Measurements from ENCODE around the gene SH3RF1.

Gene SH3RF1

DNA sequence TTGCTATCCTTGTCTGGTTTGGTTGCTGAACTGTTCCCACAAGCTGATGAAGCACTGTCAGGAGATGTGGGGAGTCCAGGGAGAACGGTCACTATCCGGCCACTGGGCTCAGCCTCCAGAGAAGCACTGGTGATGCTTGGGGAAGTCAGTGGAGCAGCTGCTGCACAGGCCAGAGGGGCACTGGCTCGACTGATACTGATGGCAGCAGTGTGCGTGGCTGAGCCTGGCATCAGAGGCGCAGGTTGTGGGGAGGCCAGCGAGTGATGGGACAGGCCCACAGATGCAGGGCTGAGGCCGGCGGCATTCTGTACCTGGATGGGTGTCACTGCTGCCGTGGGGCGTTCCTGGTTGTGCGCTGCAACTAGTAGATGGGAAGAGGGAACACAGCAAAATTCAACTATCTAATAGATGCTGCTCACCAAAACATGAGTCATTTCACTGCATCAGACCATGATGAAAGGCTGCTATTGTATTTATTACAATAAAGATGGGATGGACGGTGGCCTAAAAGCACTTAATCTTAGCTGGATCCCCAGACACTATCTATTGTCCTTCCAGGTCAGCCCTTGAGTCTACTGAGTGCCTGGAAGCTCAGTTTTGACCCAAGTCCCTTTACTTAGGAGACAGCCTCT, 154.4 kb downstream of the SH3RF1 start:
- Histone ChIP-seq H3K27me3 (ENCODE audit: control insufficient read depth in 1 of 2, insufficient read depth in 2 of 2, low read length in 2 of 2) (no peaks in the 10 kb centered on the region), H3K9me3 (ENCODE audit: low read length) (no peaks in the 10 kb centered on the region), H3K27ac (ENCODE audit: low read depth, low read length) (no peak overlapping the region), H3K9ac (ENCODE audit: low read length) (no peak overlapping the region), H3K4me3 (ENCODE audit: low read depth in 1 of 2, low read length in 2 of 2) (no peak overlapping the region), H3K36me3 (ENCODE audit: insufficient read depth, low read length) (peaks cover 18% of the 10 kb centered on the region), H3K4me1 (ENCODE audit: insufficient read depth, low read length) (no peaks in the 10 kb centered on the region)

DNA sequence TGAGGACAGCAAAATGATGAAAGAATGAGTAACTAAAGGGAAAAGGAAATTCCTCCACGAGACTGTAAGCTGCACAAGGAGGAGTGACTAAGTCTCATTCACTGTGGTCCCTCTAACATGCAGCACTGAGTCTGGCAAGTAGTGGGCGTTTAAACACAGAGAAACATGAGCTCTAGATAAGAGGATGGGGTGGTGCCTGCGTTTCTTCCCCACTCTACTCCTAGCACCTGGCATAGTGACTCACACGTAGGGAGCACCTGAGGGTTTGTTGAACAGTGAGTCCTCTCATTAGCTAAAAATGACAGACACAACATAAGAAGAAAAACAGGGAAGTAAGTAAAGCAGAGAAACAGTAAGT, 154.9 kb downstream of the SH3RF1 start:
- Histone ChIP-seq H3K9me3 (ENCODE audit: low read length) (no peaks in the 10 kb centered on the region), H3K9ac (ENCODE audit: low read length) (no peak overlapping the region), H3K4me1 (ENCODE audit: insufficient read depth, low read length) (no peaks in the 10 kb centered on the region), H3K4me3 (ENCODE audit: low read depth in 1 of 2, low read length in 2 of 2) (no peak overlapping the region), H3K27me3 (ENCODE audit: control insufficient read depth in 1 of 2, insufficient read depth in 2 of 2, low read length in 2 of 2) (no peaks in the 10 kb centered on the region), H3K36me3 (ENCODE audit: insufficient read depth, low read length) (peaks cover 12% of the 10 kb centered on the region), H3K27ac (ENCODE audit: low read depth, low read length) (no peak overlapping the region)

DNA sequence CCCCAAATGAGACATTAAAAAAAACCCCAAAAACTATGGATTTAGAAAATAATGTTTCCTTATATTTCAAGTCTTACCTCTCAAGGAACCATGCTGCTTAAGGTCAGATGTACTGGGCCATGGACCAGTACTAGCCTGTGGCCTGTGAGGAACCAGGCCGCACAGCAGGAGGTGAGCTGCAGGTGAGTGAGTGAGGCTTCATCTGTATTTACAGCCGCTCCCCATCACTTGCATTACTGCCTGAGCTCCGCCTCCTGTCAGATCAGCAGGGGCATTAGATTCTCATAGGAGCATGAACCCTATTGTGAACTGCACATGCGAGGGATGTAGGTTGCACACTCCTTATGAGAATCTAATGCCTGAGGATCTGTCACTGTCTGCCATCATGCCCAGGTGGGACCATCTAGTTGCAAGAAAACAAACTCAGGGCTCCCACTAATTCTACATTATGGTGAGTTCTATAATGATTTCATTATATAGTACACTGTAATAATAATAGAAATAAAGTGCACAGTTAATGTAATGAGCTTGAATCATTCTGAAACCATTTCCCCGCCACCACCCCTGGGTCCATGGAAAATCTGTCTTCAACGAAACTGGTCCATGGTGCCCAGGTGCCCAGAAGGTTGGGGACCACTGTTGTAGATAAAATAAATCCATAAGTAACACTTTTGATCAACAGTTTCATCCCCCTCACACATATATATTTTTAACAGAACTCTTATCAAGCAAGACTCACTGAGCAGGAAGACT, 155.4 kb downstream of the SH3RF1 start:
- Histone ChIP-seq H3K9me3 (ENCODE audit: low read length) (no peaks in the 10 kb centered on the region), H3K4me1 (ENCODE audit: insufficient read depth, low read length) (no peaks in the 10 kb centered on the region), H3K36me3 (ENCODE audit: insufficient read depth, low read length) (peaks cover 7% of the 10 kb centered on the region), H3K9ac (ENCODE audit: low read length) (no peak overlapping the region), H3K27ac (ENCODE audit: low read depth, low read length) (no peak overlapping the region), H3K4me3 (ENCODE audit: low read depth in 1 of 2, low read length in 2 of 2) (no peak overlapping the region), H3K27me3 (ENCODE audit: control insufficient read depth in 1 of 2, insufficient read depth in 2 of 2, low read length in 2 of 2) (no peaks in the 10 kb centered on the region)

DNA sequence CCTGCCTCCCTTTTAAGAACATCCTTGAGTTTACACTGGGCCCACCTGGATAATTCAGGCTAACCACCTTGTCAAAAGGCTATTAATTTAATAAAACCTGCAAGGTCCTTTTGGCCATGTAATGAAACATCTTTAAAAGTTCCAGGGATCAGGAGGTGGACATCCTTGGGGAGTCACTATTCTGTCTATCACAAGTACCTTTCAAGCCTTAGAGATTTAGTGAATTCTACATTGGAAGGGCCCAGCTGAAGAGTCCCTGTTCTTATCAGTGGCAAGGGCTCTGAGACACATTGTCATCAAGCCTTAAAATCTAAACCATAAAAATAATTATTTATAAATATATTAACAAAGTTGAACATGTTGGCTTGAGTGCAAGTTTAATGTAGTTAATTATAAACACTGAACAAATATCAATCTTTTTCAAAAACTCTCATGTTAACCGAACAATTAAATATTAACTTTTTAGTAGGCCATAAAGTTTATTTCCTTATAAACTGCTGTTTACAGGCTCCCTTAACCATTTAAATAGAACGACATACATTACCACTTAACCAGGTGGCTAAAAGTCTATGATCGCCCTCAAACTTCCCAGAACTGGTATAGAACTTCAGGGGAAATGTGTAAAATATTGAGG, 156.3 kb downstream of the SH3RF1 start:
- H3K36me3 ChIP-seq (ENCODE audit: insufficient read depth, low read length), result peaks cover 6% of the 10 kb centered on the region
- H3K9ac ChIP-seq (ENCODE audit: low read length), result no peak overlapping the region

DNA sequence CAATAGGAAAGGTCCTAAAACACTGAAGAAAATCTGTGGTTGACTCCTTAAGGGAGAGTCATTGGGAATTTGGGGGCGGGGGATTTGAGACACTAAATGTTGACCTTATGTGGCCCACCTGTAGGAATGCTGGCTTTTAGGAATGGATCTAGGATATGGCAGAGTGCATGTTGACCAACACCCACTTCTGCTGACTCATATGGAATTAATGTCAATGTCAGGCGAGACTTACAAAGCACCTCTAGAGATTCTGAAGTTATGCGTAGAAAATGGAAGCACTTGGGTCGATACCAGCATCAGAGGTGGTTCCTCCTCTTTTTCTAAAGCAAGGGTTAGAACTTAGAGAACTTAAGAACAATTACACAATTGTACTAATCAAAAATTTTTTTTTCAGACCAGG, 160.1 kb downstream of the SH3RF1 start:
- Histone ChIP-seq H3K4me3 (ENCODE audit: low read depth in 1 of 2, low read length in 2 of 2) (no peak overlapping the region), H3K9ac (ENCODE audit: low read length) (no peak overlapping the region), H3K36me3 (ENCODE audit: insufficient read depth, low read length) (peaks cover 10% of the 10 kb centered on the region)

More for the DNA sequence above, 156.3 kb downstream of the SH3RF1 start:
- Histone ChIP-seq H3K27ac (ENCODE audit: low read depth, low read length) (no peak overlapping the region), H3K27me3 (ENCODE audit: control insufficient read depth in 1 of 2, insufficient read depth in 2 of 2, low read length in 2 of 2) (no peaks in the 10 kb centered on the region), H3K4me1 (ENCODE audit: insufficient read depth, low read length) (no peaks in the 10 kb centered on the region), H3K9me3 (ENCODE audit: low read length) (no peaks in the 10 kb centered on the region), H3K4me3 (ENCODE audit: low read depth in 1 of 2, low read length in 2 of 2) (no peak overlapping the region)

DNA sequence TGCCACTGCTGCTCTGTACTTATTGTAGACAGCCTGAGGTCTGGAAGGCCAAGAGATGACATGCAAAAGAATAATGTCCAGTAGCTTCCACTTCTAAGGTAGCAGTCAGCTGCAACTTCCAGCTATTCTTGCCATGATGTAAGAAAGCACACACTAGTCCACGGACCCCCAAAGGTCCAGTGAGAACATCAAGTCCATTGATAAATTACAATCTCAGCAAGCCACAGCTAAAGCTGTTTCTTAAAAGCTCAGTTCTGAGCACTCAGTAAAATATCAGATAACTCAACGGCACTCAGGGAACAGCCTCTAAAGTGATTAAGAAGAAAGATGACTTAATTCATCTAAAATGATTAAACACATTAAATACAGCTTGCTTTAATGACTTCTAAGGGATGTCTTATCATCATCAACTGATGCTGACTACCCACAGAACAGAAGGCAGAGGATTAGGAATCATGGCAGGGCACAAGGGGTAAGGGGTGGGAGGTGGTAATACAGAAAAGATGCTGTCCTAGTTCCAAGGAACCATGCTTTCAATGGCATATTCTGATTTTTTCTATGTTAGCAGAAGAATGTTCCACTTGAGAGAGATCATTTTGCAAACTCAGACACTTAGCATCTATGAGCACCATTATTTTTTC, 161.6 kb downstream of the SH3RF1 start:
- H3K4me1 ChIP-seq (ENCODE audit: insufficient read depth, low read length), result peaks cover 3% of the 10 kb centered on the region
- H3K36me3 ChIP-seq (ENCODE audit: insufficient read depth, low read length), result peaks cover 14% of the 10 kb centered on the region
- H3K9me3 ChIP-seq (ENCODE audit: low read length), result no peaks in the 10 kb centered on the region
- no peak overlapping the region for H3K27ac ChIP-seq (ENCODE audit: low read depth, low read length)
- no peak overlapping the region for H3K4me3 ChIP-seq (ENCODE audit: low read depth in 1 of 2, low read length in 2 of 2)
- no peak overlapping the region for H3K9ac ChIP-seq (ENCODE audit: low read length)
- H3K27me3 ChIP-seq (ENCODE audit: control insufficient read depth in 1 of 2, insufficient read depth in 2 of 2, low read length in 2 of 2), result no peaks in the 10 kb centered on the region

More for the DNA sequence above, 160.1 kb downstream of the SH3RF1 start:
- Histone ChIP-seq H3K27ac (ENCODE audit: low read depth, low read length) (no peak overlapping the region), H3K4me1 (ENCODE audit: insufficient read depth, low read length) (no peaks in the 10 kb centered on the region), H3K27me3 (ENCODE audit: control insufficient read depth in 1 of 2, insufficient read depth in 2 of 2, low read length in 2 of 2) (no peaks in the 10 kb centered on the region), H3K9me3 (ENCODE audit: low read length) (no peaks in the 10 kb centered on the region)

DNA sequence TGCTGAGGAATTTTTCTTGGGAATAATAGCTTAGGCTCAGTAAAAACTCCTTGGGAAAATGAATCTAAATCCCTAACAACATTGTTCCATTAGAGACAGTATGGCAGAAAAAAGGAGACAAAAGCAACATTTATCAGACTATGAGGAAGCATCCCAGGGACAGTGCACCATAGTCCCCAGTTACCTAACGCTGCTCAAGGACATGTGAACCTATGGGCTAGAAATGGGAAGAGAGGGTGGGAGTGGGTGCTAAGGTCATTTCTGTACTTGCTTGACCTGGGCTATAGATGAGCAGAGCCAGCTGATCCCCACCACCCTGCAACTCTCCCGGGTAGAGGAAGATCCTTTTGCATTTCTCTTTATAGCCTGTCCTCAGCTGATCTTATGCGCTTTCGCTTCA, 162.5 kb downstream of the SH3RF1 start:
- H3K27ac ChIP-seq (ENCODE audit: low read depth, low read length), result no peak overlapping the region
- H3K4me1 ChIP-seq (ENCODE audit: insufficient read depth, low read length), result peaks cover 8% of the 10 kb centered on the region
- H3K36me3 ChIP-seq (ENCODE audit: insufficient read depth, low read length), result peaks cover 14% of the 10 kb centered on the region
- no peaks in the 10 kb centered on the region for H3K27me3 ChIP-seq (ENCODE audit: control insufficient read depth in 1 of 2, insufficient read depth in 2 of 2, low read length in 2 of 2)
- no peak overlapping the region for H3K4me3 ChIP-seq (ENCODE audit: low read depth in 1 of 2, low read length in 2 of 2)
- no peaks in the 10 kb centered on the region for H3K9me3 ChIP-seq (ENCODE audit: low read length)
- H3K9ac ChIP-seq (ENCODE audit: low read length), result no peak overlapping the region

DNA sequence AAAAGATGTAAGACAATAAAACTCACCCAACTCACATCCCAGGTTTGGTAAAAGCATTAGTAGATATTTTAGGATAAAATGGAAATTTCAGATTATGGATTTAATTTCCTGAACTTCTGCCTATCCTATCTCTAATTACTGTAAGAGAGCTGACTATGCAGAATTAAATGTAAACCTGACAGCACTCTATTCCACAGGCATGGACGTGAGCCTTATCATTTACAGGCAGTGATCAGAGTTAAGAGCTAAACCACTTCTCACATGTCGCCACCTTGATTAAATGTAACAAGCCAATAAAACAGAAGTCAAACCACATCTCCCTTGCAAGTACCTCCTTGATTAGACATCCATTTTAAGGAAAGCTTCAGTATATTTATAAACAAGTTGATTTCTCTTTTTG, 163.2 kb downstream of the SH3RF1 start:
- no peak overlapping the region for H3K4me3 ChIP-seq (ENCODE audit: low read depth in 1 of 2, low read length in 2 of 2)
- no peaks in the 10 kb centered on the region for H3K9me3 ChIP-seq (ENCODE audit: low read length)
- H3K4me1 ChIP-seq (ENCODE audit: insufficient read depth, low read length), result peaks cover 8% of the 10 kb centered on the region
- no peak overlapping the region for H3K27ac ChIP-seq (ENCODE audit: low read depth, low read length)
- no peaks in the 10 kb centered on the region for H3K27me3 ChIP-seq (ENCODE audit: control insufficient read depth in 1 of 2, insufficient read depth in 2 of 2, low read length in 2 of 2)
- no peak overlapping the region for H3K9ac ChIP-seq (ENCODE audit: low read length)
- peaks cover 14% of the 10 kb centered on the region for H3K36me3 ChIP-seq (ENCODE audit: insufficient read depth, low read length)

DNA sequence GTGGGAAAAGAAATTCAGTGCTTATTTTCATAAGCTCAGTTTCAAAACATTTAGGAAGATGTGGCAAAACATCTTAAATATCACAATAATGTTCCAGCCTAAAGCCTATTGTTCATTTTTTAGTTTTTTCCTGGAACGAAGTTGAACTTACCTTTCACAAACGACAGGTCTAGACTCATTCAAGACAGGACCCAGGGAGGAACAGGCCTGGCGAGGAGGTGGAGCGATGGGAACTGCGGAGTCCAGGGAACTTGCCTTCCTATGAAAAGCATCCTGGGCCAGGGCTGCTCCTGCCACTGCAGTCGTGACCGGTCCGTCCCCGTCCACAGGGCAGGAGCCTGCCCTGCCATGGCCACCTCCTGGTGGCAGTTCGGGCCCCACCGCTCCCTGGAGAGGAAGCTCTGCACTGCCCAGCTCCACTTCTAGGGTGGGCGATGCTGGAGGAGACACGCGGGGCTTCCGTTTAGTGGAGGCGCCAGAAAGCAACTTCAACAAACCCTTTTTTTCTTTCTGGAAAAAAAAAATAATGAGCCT, 164.0 kb downstream of the SH3RF1 start:
- H3K36me3 ChIP-seq (ENCODE audit: insufficient read depth, low read length), result peaks cover 14% of the 10 kb centered on the region
- no peaks in the 10 kb centered on the region for H3K27me3 ChIP-seq (ENCODE audit: control insufficient read depth in 1 of 2, insufficient read depth in 2 of 2, low read length in 2 of 2)
- no peak overlapping the region for H3K9ac ChIP-seq (ENCODE audit: low read length)
- H3K27ac ChIP-seq (ENCODE audit: low read depth, low read length), result no peak overlapping the region
- H3K4me1 ChIP-seq (ENCODE audit: insufficient read depth, low read length), result peaks cover 12% of the 10 kb centered on the region
- H3K9me3 ChIP-seq (ENCODE audit: low read length), result no peaks in the 10 kb centered on the region
- H3K4me3 ChIP-seq (ENCODE audit: low read depth in 1 of 2, low read length in 2 of 2), result no peak overlapping the region

DNA sequence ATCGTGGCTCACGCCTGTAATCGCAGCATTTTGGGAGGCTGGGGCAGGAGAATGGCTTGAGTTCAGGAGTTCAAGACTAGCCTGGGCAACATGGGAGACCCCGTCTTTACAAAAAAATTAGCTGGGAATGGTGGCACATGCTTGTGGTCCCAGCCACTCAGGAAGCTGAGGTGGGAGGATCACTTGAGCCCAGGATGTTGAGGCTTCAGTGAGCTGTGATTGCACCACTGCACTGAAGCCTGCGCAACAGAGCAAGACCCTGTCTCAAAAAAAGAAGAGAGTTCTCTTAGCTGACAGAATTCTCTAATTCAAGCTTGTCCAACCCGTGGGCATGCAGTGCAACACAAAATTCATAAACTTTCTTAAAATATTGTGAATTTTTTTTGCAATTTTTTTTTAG, 165.1 kb downstream of the SH3RF1 start:
- Histone ChIP-seq H3K36me3 (ENCODE audit: insufficient read depth, low read length) (peaks cover 14% of the 10 kb centered on the region), H3K4me1 (ENCODE audit: insufficient read depth, low read length) (peaks cover 16% of the 10 kb centered on the region), H3K27ac (ENCODE audit: low read depth, low read length) (no peak overlapping the region), H3K9ac (ENCODE audit: low read length) (no peak overlapping the region), H3K27me3 (ENCODE audit: control insufficient read depth in 1 of 2, insufficient read depth in 2 of 2, low read length in 2 of 2) (no peaks in the 10 kb centered on the region), H3K9me3 (ENCODE audit: low read length) (no peaks in the 10 kb centered on the region), H3K4me3 (ENCODE audit: low read depth in 1 of 2, low read length in 2 of 2) (no peak overlapping the region)

DNA sequence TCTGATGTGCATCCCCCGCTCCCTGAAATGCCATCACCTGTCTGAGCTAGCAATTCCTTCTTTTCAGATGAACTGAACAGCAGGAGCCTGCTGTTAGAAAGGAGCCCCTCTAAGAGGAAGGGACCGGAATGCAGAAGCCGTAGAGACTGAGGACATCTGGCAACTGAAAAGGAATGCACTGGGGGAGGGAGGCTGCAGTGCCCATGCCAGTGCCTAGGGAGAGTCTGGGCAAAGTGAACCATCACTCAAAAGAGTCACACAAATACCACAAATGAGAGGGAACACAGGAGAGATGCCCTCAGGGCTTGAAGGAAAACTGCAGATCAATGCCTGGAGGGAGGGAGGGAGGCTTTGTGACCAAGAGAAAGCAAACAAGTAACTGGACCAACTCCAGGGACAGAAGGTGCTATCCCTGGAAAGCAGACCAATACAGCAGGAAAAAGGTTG, 166.8 kb downstream of the SH3RF1 start:
- no peaks in the 10 kb centered on the region for H3K9me3 ChIP-seq (ENCODE audit: low read length)
- H3K4me1 ChIP-seq (ENCODE audit: insufficient read depth, low read length), result peaks cover 32% of the 10 kb centered on the region
- peaks cover 14% of the 10 kb centered on the region for H3K36me3 ChIP-seq (ENCODE audit: insufficient read depth, low read length)
- no peak overlapping the region for H3K4me3 ChIP-seq (ENCODE audit: low read depth in 1 of 2, low read length in 2 of 2)
- no peak overlapping the region for H3K27ac ChIP-seq (ENCODE audit: low read depth, low read length)
- no peaks in the 10 kb centered on the region for H3K27me3 ChIP-seq (ENCODE audit: control insufficient read depth in 1 of 2, insufficient read depth in 2 of 2, low read length in 2 of 2)
- no peak overlapping the region for H3K9ac ChIP-seq (ENCODE audit: low read length)

Measured in muscle layer of colon (tissue), 2 donors.